AG10803 (cell line): Measurements from ENCODE around the gene LMBRD1.

Experiments
- DNase-seq: peaks from one replicate; pipeline ENCODE4 v3.0.0; 2010; ENCODE audit warnings: low read depth
- H3K4me3 ChIP-seq: 2 replicates; pipeline ENCODE4 v1.5.1; 2011; ENCODE audit warnings: mild to moderate bottlenecking, low read length, control low read depth
- CTCF ChIP-seq: conservative IDR thresholded peaks from 2 replicates; pipeline ENCODE4 v1.5.1; 2011; ENCODE audit warnings: mild to moderate bottlenecking, low read length, control low read depth, inconsistent platforms

The LMBRD1 gene

GRCh38 chr6:69817358-69817757 lies 20.5 kb upstream of the LMBRD1 start:
- H3K4me3 ChIP-seq, result no peak overlapping the region
- no peak for DNase-seq
- TF ChIP-seq CTCF, result no peak

GRCh38 chr6:69816569-69816968 lies 19.8 kb upstream of the LMBRD1 start:
- H3K4me3 ChIP-seq, result no peak overlapping the region
- no peak for DNase-seq
- TF ChIP-seq CTCF, result no peak

GRCh38 chr6:69816026-69816425 lies 19.2 kb upstream of the LMBRD1 start:
- H3K4me3 ChIP-seq, result no peak overlapping the region
- no peak for TF ChIP-seq CTCF
- DNase-seq, result no peak

- TF ChIP-seq CTCF, result no peak
- no peak for DNase-seq
- no peak overlapping the region for H3K4me3 ChIP-seq
Measured at GRCh38 chr6:69813508-69813907, 16.7 kb upstream of the LMBRD1 start.

GRCh38 chr6:69812746-69813427 lies 16.1 kb upstream of the LMBRD1 start:
- no peak for DNase-seq
- H3K4me3 ChIP-seq, result no peak overlapping the region
- no peak for TF ChIP-seq CTCF

- no peak overlapping the region for H3K4me3 ChIP-seq
- DNase-seq, result no peak
- TF ChIP-seq CTCF, result no peak
Measured at GRCh38 chr6:69802995-69803394, 6.2 kb upstream of the LMBRD1 start.

- DNase-seq, result no peak
- H3K4me3 ChIP-seq, result no peak overlapping the region
- no peak for TF ChIP-seq CTCF
Measured at GRCh38 chr6:69801711-69802110, 4.9 kb upstream of the LMBRD1 start.
